Measurements from ENCODE around the gene ZNF700. TPM values are rescaled to one million over a fixed set of nuclear protein-coding genes. Genes with fewer than 3 reads are reported as not detected.

Gene ZNF700
- polyA plus RNA-seq, 1 donor from 2014 or later: 35.9 TPM

GRCh38 chr19:11944656-11945055, 19.7 kb downstream of the ZNF700 start:
- H3K9ac ChIP-seq (ENCODE audit: low read length): no peak overlapping the region
- H2AFZ ChIP-seq (ENCODE audit: low read depth, low read length): no peak overlapping the region
- H3K9me2 ChIP-seq (ENCODE audit: insufficient read depth, low read length): no peaks in the 10 kb centered on the region
- no peak overlapping the region for H3K4me3 ChIP-seq (ENCODE audit: low read length)
- no peaks in the 10 kb centered on the region for H3F3A ChIP-seq (ENCODE audit: insufficient read depth, low read length, poor library complexity, severe bottlenecking)
- H4K20me1 ChIP-seq (ENCODE audit: insufficient read depth): no peaks in the 10 kb centered on the region
- H3K4me2 ChIP-seq (ENCODE audit: low read length): no peak overlapping the region
- no peaks in the 10 kb centered on the region for H3K27me3 ChIP-seq (ENCODE audit: insufficient read depth, low read depth, low read length)
- H3K27ac ChIP-seq (ENCODE audit: low read length): no peak overlapping the region
- H3K36me3 ChIP-seq (ENCODE audit: insufficient read depth, low read length): peaks cover 12% of the 10 kb centered on the region
- peaks cover 3% of the 10 kb centered on the region for H3K79me2 ChIP-seq (replicated peaks; ENCODE audit: insufficient read depth, low read length)
- TF ChIP-seq, protein P1, sequence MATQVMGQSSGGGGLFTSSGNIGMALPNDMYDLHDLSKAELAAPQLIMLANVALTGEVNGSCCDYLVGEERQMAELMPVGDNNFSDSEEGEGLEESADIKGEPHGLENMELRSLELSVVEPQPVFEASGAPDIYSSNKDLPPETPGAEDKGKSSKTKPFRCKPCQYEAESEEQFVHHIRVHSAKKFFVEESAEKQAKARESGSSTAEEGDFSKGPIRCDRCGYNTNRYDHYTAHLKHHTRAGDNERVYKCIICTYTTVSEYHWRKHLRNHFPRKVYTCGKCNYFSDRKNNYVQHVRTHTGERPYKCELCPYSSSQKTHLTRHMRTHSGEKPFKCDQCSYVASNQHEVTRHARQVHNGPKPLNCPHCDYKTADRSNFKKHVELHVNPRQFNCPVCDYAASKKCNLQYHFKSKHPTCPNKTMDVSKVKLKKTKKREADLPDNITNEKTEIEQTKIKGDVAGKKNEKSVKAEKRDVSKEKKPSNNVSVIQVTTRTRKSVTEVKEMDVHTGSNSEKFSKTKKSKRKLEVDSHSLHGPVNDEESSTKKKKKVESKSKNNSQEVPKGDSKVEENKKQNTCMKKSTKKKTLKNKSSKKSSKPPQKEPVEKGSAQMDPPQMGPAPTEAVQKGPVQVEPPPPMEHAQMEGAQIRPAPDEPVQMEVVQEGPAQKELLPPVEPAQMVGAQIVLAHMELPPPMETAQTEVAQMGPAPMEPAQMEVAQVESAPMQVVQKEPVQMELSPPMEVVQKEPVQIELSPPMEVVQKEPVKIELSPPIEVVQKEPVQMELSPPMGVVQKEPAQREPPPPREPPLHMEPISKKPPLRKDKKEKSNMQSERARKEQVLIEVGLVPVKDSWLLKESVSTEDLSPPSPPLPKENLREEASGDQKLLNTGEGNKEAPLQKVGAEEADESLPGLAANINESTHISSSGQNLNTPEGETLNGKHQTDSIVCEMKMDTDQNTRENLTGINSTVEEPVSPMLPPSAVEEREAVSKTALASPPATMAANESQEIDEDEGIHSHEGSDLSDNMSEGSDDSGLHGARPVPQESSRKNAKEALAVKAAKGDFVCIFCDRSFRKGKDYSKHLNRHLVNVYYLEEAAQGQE (IDR thresholded peaks at IDR 0.05; ENCODE audit: borderline replicate concordance): no peak
- TF ChIP-seq EP300 (conservative IDR thresholded peaks at IDR 0.05; ENCODE audit: poor library complexity, severe bottlenecking) (no peak), SMC3 (conservative IDR thresholded peaks at IDR 0.05; ENCODE audit: poor library complexity) (no peak), MXI1 (conservative IDR thresholded peaks at IDR 0.05; ENCODE audit: poor library complexity, severe bottlenecking) (no peak)
- H3K9me3 ChIP-seq (ENCODE audit: low read length): peaks cover 28% of the 10 kb centered on the region

DNA sequence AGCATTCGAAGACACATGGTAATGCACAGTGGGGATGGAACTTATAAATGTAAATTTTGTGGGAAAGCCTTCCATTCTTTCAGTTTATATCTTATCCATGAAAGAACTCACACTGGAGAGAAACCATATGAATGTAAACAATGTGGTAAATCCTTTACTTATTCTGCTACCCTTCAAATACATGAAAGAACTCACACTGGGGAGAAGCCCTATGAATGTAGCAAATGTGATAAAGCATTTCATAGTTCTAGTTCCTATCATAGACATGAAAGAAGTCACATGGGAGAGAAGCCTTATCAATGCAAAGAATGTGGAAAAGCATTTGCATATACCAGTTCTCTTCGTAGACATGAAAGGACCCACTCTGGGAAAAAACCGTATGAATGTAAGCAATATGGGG, 23.7 kb downstream of the ZNF700 start:
- H3K9ac ChIP-seq (ENCODE audit: low read length): no peak overlapping the region
- H3K36me3 ChIP-seq (ENCODE audit: insufficient read depth, low read length): peaks cover 29% of the 10 kb centered on the region
- H3K27ac ChIP-seq (ENCODE audit: low read length): no peak overlapping the region

More for the DNA sequence above, 23.7 kb downstream of the ZNF700 start:
- Histone ChIP-seq H3K79me2 (replicated peaks; ENCODE audit: insufficient read depth, low read length) (no peaks in the 10 kb centered on the region), H3K4me2 (ENCODE audit: low read length) (no peak overlapping the region), H3F3A (ENCODE audit: insufficient read depth, low read length, poor library complexity, severe bottlenecking) (no peaks in the 10 kb centered on the region), H3K4me3 (ENCODE audit: low read length) (no peak overlapping the region), H3K9me2 (ENCODE audit: insufficient read depth, low read length) (no peaks in the 10 kb centered on the region), H2AFZ (ENCODE audit: low read depth, low read length) (no peak overlapping the region), H4K20me1 (ENCODE audit: insufficient read depth) (no peaks in the 10 kb centered on the region), H3K27me3 (ENCODE audit: insufficient read depth, low read depth, low read length) (no peaks in the 10 kb centered on the region), H3K9me3 (ENCODE audit: low read length) (peaks cover 45% of the 10 kb centered on the region)
- TF ChIP-seq, protein P1 (IDR thresholded peaks at IDR 0.05; ENCODE audit: borderline replicate concordance): no peak
- TF ChIP-seq TAF1 (IDR thresholded peaks at IDR 0.05; ENCODE audit: low read depth) (no peak), POLR2AphosphoS5 (IDR thresholded peaks at IDR 0.05) (no peak), CTCF (IDR thresholded peaks at IDR 0.05; ENCODE audit: poor library complexity, severe bottlenecking) (no peak), EP300 (conservative IDR thresholded peaks at IDR 0.05; ENCODE audit: poor library complexity, severe bottlenecking) (no peak), EZH2 (IDR thresholded peaks at IDR 0.05; ENCODE audit: borderline replicate concordance, insufficient read depth, low read length, poor library complexity, severe bottlenecking) (no peak), SMC3 (conservative IDR thresholded peaks at IDR 0.05; ENCODE audit: poor library complexity) (no peak), RAD21 (conservative IDR thresholded peaks at IDR 0.05) (no peak), MXI1 (conservative IDR thresholded peaks at IDR 0.05; ENCODE audit: poor library complexity, severe bottlenecking) (no peak)

All from neural cell (in vitro differentiated cells).